ENCODE measurements around the gene SIL1. TPM values are rescaled to one million over a fixed set of nuclear protein-coding genes. Genes with fewer than 3 reads are reported as not detected.

SIL1 gene
- total and polyA plus RNA-seq, 2 donors (not counting 1 experiment from before 2014, with no cell fraction given) = 66.4 to 85.5 TPM

GRCh38 chr5:138934971-138935370 is 263.2 kb downstream of the SIL1 start:
- TF ChIP-seq, protein P1, sequence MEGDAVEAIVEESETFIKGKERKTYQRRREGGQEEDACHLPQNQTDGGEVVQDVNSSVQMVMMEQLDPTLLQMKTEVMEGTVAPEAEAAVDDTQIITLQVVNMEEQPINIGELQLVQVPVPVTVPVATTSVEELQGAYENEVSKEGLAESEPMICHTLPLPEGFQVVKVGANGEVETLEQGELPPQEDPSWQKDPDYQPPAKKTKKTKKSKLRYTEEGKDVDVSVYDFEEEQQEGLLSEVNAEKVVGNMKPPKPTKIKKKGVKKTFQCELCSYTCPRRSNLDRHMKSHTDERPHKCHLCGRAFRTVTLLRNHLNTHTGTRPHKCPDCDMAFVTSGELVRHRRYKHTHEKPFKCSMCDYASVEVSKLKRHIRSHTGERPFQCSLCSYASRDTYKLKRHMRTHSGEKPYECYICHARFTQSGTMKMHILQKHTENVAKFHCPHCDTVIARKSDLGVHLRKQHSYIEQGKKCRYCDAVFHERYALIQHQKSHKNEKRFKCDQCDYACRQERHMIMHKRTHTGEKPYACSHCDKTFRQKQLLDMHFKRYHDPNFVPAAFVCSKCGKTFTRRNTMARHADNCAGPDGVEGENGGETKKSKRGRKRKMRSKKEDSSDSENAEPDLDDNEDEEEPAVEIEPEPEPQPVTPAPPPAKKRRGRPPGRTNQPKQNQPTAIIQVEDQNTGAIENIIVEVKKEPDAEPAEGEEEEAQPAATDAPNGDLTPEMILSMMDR (conservative IDR thresholded peaks at IDR 0.05 in 1 of 2, IDR thresholded peaks at IDR 0.05 in 1 of 2; ENCODE audit: low read depth in 1 of 2, low read length in 2 of 2) = no peak
- no peak for TF ChIP-seq EZH2 (IDR thresholded peaks at IDR 0.05; ENCODE audit: low read length, missing control alignments)
- DNase-seq (ENCODE audit: low read depth in 2 of 2) = no peak
- Histone ChIP-seq H3K79me2 (ENCODE audit: control insufficient read depth, insufficient read depth, low read length) (no peaks in the 10 kb centered on the region), H2AFZ (ENCODE audit: low read length) (no peak overlapping the region), H3K4me1 (ENCODE audit: control insufficient read depth, extremely low read depth, insufficient read depth, low read length) (no peaks in the 10 kb centered on the region), H4K20me1 (ENCODE audit: control insufficient read depth, extremely low read depth, insufficient read depth, low read length) (no peaks in the 10 kb centered on the region), H3K4me2 (ENCODE audit: extremely low read depth, insufficient read depth, low read length) (no peak overlapping the region), H3K27me3 (ENCODE audit: control insufficient read depth, insufficient read depth, low read length) (no peaks in the 10 kb centered on the region), H3K4me3 (replicated peaks in 1 of 4; ENCODE audit: control extremely low read depth in 1 of 4, insufficient read depth in 1 of 4, low read depth in 3 of 4, low read length in 4 of 4) (no peak overlapping the region), H3K9me3 (ENCODE audit: control insufficient read depth, insufficient read depth, low read depth, low read length) (no peaks in the 10 kb centered on the region), H3K9ac (ENCODE audit: insufficient read depth, low read length) (no peak overlapping the region), H3K36me3 (ENCODE audit: control insufficient read depth, insufficient read depth, low read length) (peaks cover 24% of the 10 kb centered on the region), H3K27ac (ENCODE audit: insufficient read depth, low read length) (no peak overlapping the region)

- no peaks in the 10 kb centered on the region for H3K27me3 ChIP-seq (ENCODE audit: control insufficient read depth, insufficient read depth, low read length)
- H3K4me1 ChIP-seq (ENCODE audit: control insufficient read depth, extremely low read depth, insufficient read depth, low read length) = no peaks in the 10 kb centered on the region
- H3K9me3 ChIP-seq (ENCODE audit: control insufficient read depth, insufficient read depth, low read depth, low read length) = no peaks in the 10 kb centered on the region
- no peak overlapping the region for H2AFZ ChIP-seq (ENCODE audit: low read length)
- no peaks in the 10 kb centered on the region for H3K79me2 ChIP-seq (ENCODE audit: control insufficient read depth, insufficient read depth, low read length)
- no peak for DNase-seq (ENCODE audit: low read depth in 2 of 2)
- no peak overlapping the region for H3K9ac ChIP-seq (ENCODE audit: insufficient read depth, low read length)
- H3K27ac ChIP-seq (ENCODE audit: insufficient read depth, low read length) = no peak overlapping the region
- H3K4me2 ChIP-seq (ENCODE audit: extremely low read depth, insufficient read depth, low read length) = no peak overlapping the region
- no peak overlapping the region for H3K4me3 ChIP-seq (replicated peaks in 1 of 4; ENCODE audit: control extremely low read depth in 1 of 4, insufficient read depth in 1 of 4, low read depth in 3 of 4, low read length in 4 of 4)
- no peaks in the 10 kb centered on the region for H4K20me1 ChIP-seq (ENCODE audit: control insufficient read depth, extremely low read depth, insufficient read depth, low read length)
- H3K36me3 ChIP-seq (ENCODE audit: control insufficient read depth, insufficient read depth, low read length) = peaks cover 26% of the 10 kb centered on the region
- TF ChIP-seq, protein P1 (conservative IDR thresholded peaks at IDR 0.05 in 1 of 2, IDR thresholded peaks at IDR 0.05 in 1 of 2; ENCODE audit: low read depth in 1 of 2, low read length in 2 of 2) = no peak
- TF ChIP-seq EZH2 (IDR thresholded peaks at IDR 0.05; ENCODE audit: low read length, missing control alignments) = no peak
These were observed 264.5 kb downstream of the SIL1 start for GRCh38 chr5:138933522-138934290.

DNA sequence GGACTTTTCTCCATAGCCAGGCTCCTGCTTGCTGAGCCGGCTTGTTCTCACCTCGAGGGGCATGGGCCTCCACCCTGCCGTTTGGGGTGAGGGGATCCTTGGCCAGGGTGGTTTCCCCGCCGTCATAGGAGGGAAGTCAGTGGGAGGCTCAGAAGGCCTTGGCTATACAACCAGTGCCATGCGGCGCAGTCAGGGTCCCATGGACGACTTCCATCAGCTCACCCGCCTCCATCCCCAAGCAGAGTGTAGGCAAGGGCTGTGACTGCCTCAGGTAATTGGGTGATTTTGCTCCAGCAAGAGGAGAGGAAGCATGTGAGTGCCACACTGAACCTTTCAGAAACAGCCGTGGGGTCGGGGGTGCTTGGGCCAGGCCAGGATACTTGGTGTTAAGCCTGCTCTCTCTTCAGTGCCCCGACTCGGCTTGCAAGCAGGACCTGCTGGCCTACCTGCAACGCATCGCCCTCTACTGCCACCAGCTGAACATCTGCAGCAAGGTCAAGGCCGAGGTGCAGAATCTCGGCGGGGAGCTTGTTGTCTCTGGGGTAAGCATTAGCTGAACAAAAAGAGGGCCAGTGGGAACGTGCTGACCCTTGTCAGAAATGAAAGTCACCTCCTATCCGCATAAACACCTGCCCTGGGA is 265.9 kb downstream of the SIL1 start:
- Histone ChIP-seq H3K79me2 (ENCODE audit: control insufficient read depth, insufficient read depth, low read length) (no peaks in the 10 kb centered on the region), H2AFZ (ENCODE audit: low read length) (no peak overlapping the region), H3K27ac (ENCODE audit: insufficient read depth, low read length) (no peak overlapping the region), H3K36me3 (ENCODE audit: control insufficient read depth, insufficient read depth, low read length) (peaks cover 29% of the 10 kb centered on the region), H4K20me1 (ENCODE audit: control insufficient read depth, extremely low read depth, insufficient read depth, low read length) (no peaks in the 10 kb centered on the region), H3K4me3 (replicated peaks in 1 of 4; ENCODE audit: control extremely low read depth in 1 of 4, insufficient read depth in 1 of 4, low read depth in 3 of 4, low read length in 4 of 4) (no peak overlapping the region), H3K4me2 (ENCODE audit: extremely low read depth, insufficient read depth, low read length) (no peak overlapping the region), H3K9ac (ENCODE audit: insufficient read depth, low read length) (no peak overlapping the region), H3K27me3 (ENCODE audit: control insufficient read depth, insufficient read depth, low read length) (no peaks in the 10 kb centered on the region), H3K4me1 (ENCODE audit: control insufficient read depth, extremely low read depth, insufficient read depth, low read length) (no peaks in the 10 kb centered on the region), H3K9me3 (ENCODE audit: control insufficient read depth, insufficient read depth, low read depth, low read length) (no peaks in the 10 kb centered on the region)
- DNase-seq (ENCODE audit: low read depth in 2 of 2) = no peak
- no peak for TF ChIP-seq EZH2 (IDR thresholded peaks at IDR 0.05; ENCODE audit: low read length, missing control alignments)
- TF ChIP-seq, protein P1 (conservative IDR thresholded peaks at IDR 0.05 in 1 of 2, IDR thresholded peaks at IDR 0.05 in 1 of 2; ENCODE audit: low read depth in 1 of 2, low read length in 2 of 2) = no peak

Data from fibroblast of lung (primary cell).